Fibroblast of upper back skin (primary cell): ENCODE data around the gene DNMT3L.
"Not testable (repeated sequence)": the region's sequence is repeated elsewhere in the genome, so short reads cannot be mapped to it uniquely, and the experiment has no call there.

ENCODE experiments used
- DNase-seq: peaks from one replicate; pipeline ENCODE4 v3.0.0-alpha.2; 2013

Gene DNMT3L

GRCh38 chr21:44294391-44295162, 32.9 kb upstream of the DNMT3L start:
- DNase-seq: peak; percentile 49

DNA sequence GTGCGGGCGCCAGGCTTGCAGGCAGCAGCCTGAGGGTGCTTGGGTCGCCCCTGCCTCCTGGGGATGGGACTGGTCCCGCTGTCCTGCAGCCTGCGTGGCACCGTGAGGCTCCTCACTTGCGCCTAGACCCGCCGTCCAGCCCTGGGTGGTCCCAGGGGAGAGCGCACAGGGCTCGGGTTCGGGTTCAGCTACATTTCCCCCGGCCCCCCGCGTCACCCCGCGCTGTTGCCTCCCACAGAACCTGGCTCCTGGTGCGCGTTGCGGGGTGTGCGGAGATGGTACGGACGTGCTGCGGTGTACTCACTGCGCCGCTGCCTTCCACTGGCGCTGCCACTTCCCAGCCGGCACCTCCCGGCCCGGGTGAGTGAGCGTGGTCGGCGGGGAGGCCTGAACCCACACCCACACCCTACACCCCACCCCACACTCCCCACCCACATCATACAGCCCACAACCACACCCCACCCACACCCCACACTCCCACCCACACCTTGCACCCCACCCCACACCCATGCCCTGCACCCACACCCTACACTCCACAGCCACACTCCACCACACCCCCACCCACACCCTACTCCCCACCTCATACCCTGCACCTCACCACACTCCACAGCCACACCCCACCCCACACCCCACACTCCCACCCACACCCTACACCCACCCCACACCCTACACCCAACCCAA, 32.0 kb upstream of the DNMT3L start:
- no peak for DNase-seq

DNA sequence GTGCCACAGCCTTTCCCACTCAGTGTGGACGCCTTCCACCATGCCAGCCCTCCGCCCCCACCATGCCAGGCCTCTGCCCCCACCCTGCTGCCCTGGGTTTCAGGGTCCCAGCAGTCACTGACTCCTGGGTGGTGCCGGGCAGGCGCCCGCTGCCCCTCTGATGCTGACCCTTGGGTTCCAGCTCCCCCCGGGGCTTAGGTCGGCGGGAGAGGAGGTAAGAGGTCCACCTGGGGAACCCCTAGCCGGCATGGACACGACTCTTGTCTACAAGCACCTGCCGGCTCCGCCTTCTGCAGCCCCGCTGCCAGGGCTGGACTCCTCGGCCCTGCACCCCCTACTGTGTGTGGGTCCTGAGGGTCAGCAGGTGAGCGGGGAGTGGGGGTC, 31.1 kb upstream of the DNMT3L start:
- no peak for DNase-seq

DNA sequence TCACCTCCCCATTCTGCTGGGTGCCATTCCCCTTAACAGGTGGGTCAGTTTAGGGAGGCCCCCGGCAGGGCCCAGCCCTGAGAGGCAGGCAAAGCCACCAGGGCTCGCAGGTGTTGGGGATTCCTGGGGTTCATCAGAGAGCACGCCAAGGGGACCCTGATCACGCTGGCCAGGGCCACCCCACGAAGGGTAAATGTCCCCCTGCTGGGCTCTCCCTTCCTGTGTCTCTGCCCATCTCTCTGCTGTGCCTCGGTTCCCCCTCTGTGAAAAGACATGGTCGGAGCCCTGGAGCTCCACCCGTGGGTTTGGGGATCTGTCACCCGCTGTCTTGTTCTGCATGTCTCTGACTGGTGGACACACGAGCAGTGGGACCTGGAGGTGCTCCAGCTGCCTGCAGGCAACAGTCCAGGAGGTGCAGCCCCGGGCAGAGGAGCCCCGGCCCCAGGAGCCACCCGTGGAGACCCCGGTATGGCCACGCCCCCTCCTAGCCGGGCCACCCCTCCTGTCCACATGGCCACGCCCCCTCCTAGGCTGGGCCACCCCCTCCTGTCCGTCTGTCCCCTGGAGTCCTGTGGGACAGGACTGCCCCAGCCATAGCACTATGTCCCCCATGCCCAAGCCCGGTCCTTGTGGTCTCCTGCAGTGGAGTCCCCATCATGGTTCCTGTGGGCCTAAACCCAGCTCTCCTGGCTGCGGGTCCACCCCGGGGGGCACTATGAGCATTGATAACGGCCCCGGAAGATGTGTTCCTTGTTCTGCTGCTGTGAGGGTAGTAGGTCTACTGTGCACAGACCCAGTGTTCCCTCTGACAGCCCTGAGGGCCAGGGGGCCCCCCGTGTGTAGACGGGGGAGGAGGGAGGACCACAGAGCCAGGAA, 30.5 kb upstream of the DNMT3L start:
- DNase-seq: no peak

DNA sequence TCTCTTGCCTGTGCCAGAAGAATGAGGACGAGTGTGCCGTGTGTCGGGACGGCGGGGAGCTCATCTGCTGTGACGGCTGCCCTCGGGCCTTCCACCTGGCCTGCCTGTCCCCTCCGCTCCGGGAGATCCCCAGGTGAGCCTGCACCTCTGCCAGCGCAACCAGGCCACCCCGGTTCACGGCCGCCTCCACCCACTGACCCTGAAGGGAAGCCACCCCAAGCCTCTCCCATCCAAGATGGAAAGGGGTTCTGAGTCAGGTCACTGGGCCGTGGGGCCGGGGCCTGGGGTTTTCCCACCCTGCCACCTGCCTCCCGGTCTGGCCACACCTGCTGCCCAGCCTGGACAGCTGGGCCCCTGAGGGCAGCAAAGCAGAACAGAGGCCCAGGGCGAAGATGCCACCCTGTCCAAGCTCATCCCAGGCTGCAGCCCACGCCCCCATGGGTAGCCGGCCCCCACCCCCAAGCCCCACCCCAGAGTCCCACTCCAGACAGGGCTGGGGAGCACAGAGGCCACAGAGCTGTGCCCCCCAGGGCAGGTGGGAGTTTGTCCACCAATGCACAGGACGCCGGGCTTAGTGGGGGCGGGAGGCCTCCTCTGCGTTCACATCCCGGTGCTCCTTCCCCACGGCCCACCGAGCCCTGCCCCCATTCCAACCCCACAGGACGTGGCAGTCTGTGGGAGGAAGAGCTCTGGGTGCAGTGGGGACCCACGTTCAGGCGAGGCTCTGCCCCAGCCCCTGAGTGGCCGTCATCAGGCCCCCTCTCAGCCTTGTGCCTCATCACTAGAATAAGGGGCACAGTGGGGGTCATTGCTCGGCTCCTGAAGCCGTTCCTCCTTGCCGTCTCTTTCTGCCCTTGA, 29.6 kb upstream of the DNMT3L start:
- DNase-seq: no peak

- DNase-seq: no peak
Observed at GRCh38 chr21:44290327-44291077, 28.8 kb upstream of the DNMT3L start.

DNA sequence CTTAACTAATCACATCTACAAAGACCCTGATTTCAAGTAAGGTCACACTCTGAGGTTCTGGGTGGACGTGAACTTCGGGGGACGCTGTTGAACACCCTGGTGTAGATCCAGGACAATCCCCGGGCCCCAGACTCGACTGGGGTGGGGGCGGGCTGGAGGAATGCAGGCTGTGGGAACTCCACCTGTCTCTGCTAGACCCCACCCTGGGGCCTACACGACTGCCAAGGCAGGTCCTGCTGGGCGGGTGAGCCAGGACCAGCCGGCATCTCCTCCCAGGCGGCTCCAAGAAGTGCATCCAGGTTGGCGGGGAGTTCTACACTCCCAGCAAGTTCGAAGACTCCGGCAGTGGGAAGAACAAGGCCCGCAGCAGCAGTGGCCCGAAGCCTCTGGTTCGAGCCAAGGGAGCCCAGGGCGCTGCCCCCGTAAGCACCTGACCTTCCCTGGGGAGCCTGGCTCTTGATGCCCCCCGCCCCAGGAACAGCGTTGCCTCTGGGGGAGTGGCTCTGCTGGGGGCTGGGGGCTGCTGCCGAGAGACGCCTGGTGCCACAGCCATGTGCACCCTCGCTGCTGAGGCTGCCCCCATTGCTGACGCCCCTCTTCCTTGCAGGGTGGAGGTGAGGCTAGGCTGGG, 27.8 kb upstream of the DNMT3L start:
- DNase-seq: no peak

- no peak for DNase-seq
Observed at GRCh38 chr21:44288251-44289110, 26.8 kb upstream of the DNMT3L start.

DNA sequence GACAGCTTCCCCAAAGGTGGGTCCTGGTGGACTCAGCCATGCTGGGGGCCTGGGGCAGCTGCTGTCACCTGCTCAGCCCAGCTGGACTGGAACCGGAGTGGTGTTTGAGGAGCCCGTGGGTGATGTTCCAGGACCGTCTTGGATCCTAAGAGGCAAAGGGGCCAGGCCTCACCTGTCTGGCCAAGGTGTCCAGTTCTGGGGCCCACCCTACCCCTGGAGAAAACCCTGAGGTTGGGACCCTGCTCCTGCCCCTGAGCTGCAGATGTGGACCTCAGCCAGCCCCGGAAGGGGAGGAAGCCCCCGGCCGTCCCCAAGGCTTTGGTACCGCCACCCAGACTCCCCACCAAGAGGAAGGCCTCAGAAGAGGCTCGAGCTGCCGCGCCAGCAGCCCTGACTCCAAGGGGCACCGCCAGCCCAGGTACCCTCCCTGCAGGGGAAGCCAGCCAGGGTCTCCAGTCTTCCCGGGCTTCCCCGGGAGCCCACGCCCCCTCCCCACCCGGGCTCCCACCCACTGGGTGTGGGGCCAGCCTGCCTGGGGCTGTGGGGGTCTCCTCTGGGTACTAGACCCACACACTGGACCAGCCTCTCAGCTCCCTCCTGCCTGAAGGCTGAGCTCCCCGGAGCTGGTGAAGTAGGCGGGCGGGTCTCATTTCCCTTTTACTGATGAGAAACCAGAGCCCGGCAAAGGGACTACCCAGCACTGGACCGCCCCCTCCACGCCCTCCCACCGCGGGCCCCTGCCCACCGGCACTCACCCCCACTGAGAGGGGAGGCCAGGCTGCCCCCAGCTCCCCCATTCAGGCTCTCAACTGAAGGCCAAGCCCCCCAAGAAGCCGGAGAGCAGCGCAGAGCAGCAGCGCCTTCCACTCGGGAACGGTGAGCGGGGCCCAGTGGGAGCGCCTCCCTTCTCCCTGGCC, 25.3 kb upstream of the DNMT3L start:
- DNase-seq: no peak

- DNase-seq: no peak
Observed at GRCh38 chr21:44286086-44286715, 24.5 kb upstream of the DNMT3L start.

GRCh38 chr21:44285138-44285992, 23.7 kb upstream of the DNMT3L start, which contains the start of gene AIRE:
Gene AIRE (plus strand): TSS chr21:44285876. CDS start chr21:44286007, 131 bp downstream.
- DNase-seq: peak; percentile 37

- no peak for DNase-seq
Observed at GRCh38 chr21:44283948-44284347, 22.3 kb upstream of the DNMT3L start.

- not testable (repeated sequence) for DNase-seq
Observed at GRCh38 chr21:44283211-44283785, 21.6 kb upstream of the DNMT3L start.

- DNase-seq: no peak
Observed at GRCh38 chr21:44282370-44282769, 20.7 kb upstream of the DNMT3L start.

- no peak for DNase-seq
Observed at GRCh38 chr21:44281801-44282200, 20.1 kb upstream of the DNMT3L start.

DNA sequence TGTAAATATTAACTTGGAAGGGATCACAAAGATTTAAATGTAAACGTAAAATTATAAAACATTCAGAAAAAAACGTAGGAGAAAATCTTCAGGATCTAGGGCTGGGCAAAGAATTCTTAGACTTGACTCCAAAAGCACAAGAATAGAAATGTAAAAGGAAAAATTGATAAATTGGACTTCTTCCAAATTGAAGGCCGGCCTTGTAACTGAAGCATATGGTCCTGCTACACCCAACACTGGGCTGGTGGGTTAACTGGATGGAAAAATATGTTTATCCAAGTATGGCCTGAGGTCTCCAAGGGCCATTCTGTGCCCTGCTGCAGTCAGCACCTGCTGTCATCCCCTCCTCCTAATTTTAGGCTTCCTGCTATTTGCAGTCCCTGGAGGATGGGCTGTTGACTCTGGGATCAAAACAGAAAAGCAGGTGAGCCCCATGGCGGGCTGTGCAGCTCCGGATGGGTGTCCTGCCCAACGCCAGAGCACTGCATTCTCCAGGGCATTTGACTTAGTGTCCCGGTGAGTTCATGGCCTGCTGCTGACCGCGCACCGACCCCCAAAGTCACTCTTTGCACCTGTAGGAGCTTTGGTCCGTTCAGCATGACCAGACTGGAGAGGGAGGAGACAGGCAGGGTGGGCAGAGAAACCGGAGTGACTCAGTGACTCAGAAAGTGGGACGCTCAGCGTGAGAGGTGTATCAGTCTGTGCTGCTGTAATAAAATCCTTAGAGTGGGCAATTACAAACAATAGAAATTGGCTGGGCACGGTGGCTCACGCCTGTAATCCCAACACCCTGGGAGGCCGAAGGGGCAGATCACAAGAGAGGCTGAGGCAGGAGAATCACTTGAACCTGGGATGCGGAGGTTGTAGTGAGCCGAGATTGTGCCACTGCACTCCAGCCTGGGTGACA, 17.9 kb upstream of the DNMT3L start:
- DNase-seq: no peak
